Measurements from ENCODE around the gene DHFR. TPM values are rescaled to one million over a fixed set of nuclear protein-coding genes. Genes with fewer than 3 reads are reported as not detected.

Gene DHFR
- total and polyA plus RNA-seq, 9 of the 15 experiments (the other 6 are each of a cell fraction or from before 2014, with no cell fraction given) = 45.6 to 176 (median 97.7) TPM

- Histone ChIP-seq H3K27ac (ENCODE audit: extremely low read depth, low read depth, low read length) (no peak overlapping the region), H3K79me2 (ENCODE audit: control insufficient read depth, insufficient read depth, low read length) (no peaks in the 10 kb centered on the region), H4K20me1 (replicated peaks; ENCODE audit: control insufficient read depth, insufficient read depth, low read length) (no peaks in the 10 kb centered on the region; the same call in 1 of the 2 replicates), H3K9me3 (replicated peaks; ENCODE audit: control insufficient read depth, insufficient read depth, low read depth, low read length) (no peaks in the 10 kb centered on the region), H3K9me1 (ENCODE audit: control insufficient read depth, insufficient read depth, low read length) (no peaks in the 10 kb centered on the region), H3K36me3 (ENCODE audit: control insufficient read depth, insufficient read depth, low read length) (peaks cover 35% of the 10 kb centered on the region), H3K4me3 (no peak overlapping the region), H3K4me1 (replicated peaks in 1 of 2; ENCODE audit: control insufficient read depth in 2 of 2, insufficient read depth in 2 of 2, low read length in 2 of 2) (no peaks in the 10 kb centered on the region), H3K27me3 (ENCODE audit: control insufficient read depth in 2 of 2, insufficient read depth in 2 of 2, low read length in 2 of 2) (no peaks in the 10 kb centered on the region), H3K4me2 (ENCODE audit: insufficient read depth, low read length) (no peak overlapping the region), H3K9ac (ENCODE audit: insufficient read depth in 1 of 2, low read depth in 2 of 2, low read length in 2 of 2) (no peak overlapping the region), H2AFZ (ENCODE audit: low read depth, low read length) (no peak overlapping the region)
- intact Hi-C loops (cut with micrococcal nuclease) (no loop called here), in situ Hi-C loops (cut with MboI) (no loop called here)
- DNase-seq (ENCODE audit: extremely low read depth in 1 of 4, low spot score in 3 of 4) = no peak
- TSS peak; percentile 13 for BruUV-seq (replicated peaks)
- no peak for ATAC-seq
- no peak for FAIRE-seq
- POLR2A ChIA-PET = no interaction called here
- CTCF ChIA-PET (ENCODE audit: low intra/inter-chr PET ratio) = no interaction called here
- 93% methylated on average over 3 of the region's 3 CpGs for WGBS (ENCODE audit: insufficient coverage, low coverage, missing lambda C conversion rate)
- TF ChIP-seq ZNF76 (CRISPR knock-in tag; IDR thresholded peaks at IDR 0.05; ENCODE audit: borderline replicate concordance) (no peak), GTF2A2 (tag; IDR thresholded peaks at IDR 0.05) (no peak), POLR2B (IDR thresholded peaks at IDR 0.05; ENCODE audit: low read depth, partially characterized antibody) (no peak), MGA (IDR thresholded peaks at IDR 0.05) (no peak), EWSR1 (IDR thresholded peaks at IDR 0.05; ENCODE audit: borderline replicate concordance, low read depth, partially characterized antibody) (no peak), ZBTB9 (CRISPR knock-in tag; IDR thresholded peaks at IDR 0.05) (no peak), DEAF1 (CRISPR knock-in tag; IDR thresholded peaks at IDR 0.05) (no peak)
Observed at GRCh38 chr5:80646926-80647325, 7.9 kb downstream of the DHFR start.
